K562 (cell line): ENCODE measurements around the gene GNG3. TPM values are rescaled to one million over a fixed set of nuclear protein-coding genes. Genes with fewer than 3 reads are reported as not detected.

Experiments
- GTF2A2 ChIP-seq: IDR thresholded peaks from 2 replicates; pipeline ENCODE4 v1.6.1; 2016; ENCODE audit warnings: mild to moderate bottlenecking, missing genetic modification characterization, missing compliant biosample characterization
- HCFC1 ChIP-seq: IDR thresholded peaks from 2 replicates; pipeline ENCODE4 v1.6.1; 2012; ENCODE audit warnings: low read depth, low read length, improper control_type of control experiment
- MTF1 ChIP-seq: fragments of 250-450 bp; sonication (Bioruptor Pico); IDR thresholded peaks from 2 replicates; pipeline ENCODE4 v1.9.0; 2021; ENCODE audit warnings: moderate library complexity, mild to moderate bottlenecking, inconsistent platforms, borderline replicate concordance
- NR2F6 ChIP-seq: fragments of 450-650 bp; formaldehyde crosslinking; IDR thresholded peaks from 2 replicates; pipeline ENCODE4 v1.4.0; 2020; ENCODE audit warnings: mild to moderate bottlenecking
- NR4A1 ChIP-seq, 2 experiments: fragments of 250-450 bp in 1 of 2; fragments of 450-650 bp in 1 of 2; sonication (Bioruptor Pico) in 1 of 2; IDR thresholded peaks; 2 replicates each; pipeline versions ENCODE4 v1.4.0 to v1.6.1; 2016 to 2020; ENCODE audit warnings: mild to moderate bottlenecking in 2 of 2, missing compliant biosample characterization in 1 of 2, missing genetic modification characterization in 1 of 2, moderate library complexity in 1 of 2
- NRF1 ChIP-seq, 2 experiments: fragments of 450-650 bp; IDR thresholded peaks in 1 of 2; conservative IDR thresholded peaks in 1 of 2; 2 replicates each; pipeline ENCODE4 v1.6.1; 2014; ENCODE audit warnings: mild to moderate bottlenecking in 2 of 2
- POLR2G ChIP-seq: fragments of 200-400 bp; formaldehyde crosslinking; IDR thresholded peaks from 2 replicates; pipeline ENCODE4 v1.6.1; 2017; ENCODE audit warnings: low read depth, mild to moderate bottlenecking, antibody characterized with exemption, low read length, moderate library complexity
- SREBF1 ChIP-seq: fragments of 150-350 bp; IDR thresholded peaks from 2 replicates; pipeline ENCODE4 v1.6.1; 2014; ENCODE audit warnings: antibody characterized with exemption, low read depth, low read length, borderline replicate concordance
- XRCC3 ChIP-seq: fragments of 450-650 bp; IDR thresholded peaks from 2 replicates; pipeline ENCODE4 v1.6.1; 2017; ENCODE audit warnings: mild to moderate bottlenecking, moderate library complexity
- ZBTB17 ChIP-seq: fragments of 450-650 bp; formaldehyde crosslinking; IDR thresholded peaks from 2 replicates; pipeline ENCODE4 v1.4.0; 2020; ENCODE audit warnings: mild to moderate bottlenecking
- polyA plus RNA-seq, 8 experiments: library from polyadenylated mRNA; depleted of rRNA in 4 of 8; stranded (reverse) in 5 of 8; unstranded in 3 of 8; fragments of >200 nt; fragmentation: Nextera tagmentation in 2 of 8; fragmentation: Illumina TruSeq in 1 of 8; extraction: Ambion mirVana in 2 of 8; extraction: Trizol in 1 of 8; gene quantifications; 2 replicates each; pipeline versions ENCODE4 v1.2.1 to v1.2.3, GENCODE V29; 2011 to 2014; ENCODE audit warnings: inconsistent platforms in 1 of 8, missing spikeins in 1 of 8
- total RNA-seq, 7 experiments: library from RNA; depleted of rRNA in 6 of 7; stranded (reverse); fragments of >200 nt in 6 of 7; fragmentation: Illumina TruSeq in 2 of 7; extraction: Trizol in 2 of 7; gene quantifications; 2 replicates each; pipeline versions ENCODE4 v1.2.1 to v1.2.3, GENCODE V29; 2011 to 2021; ENCODE audit warnings: low replicate concordance in 1 of 7
- TF ChIP-seq, protein P1 (sequence below), 2 experiments: fragments of 450-650 bp; IDR thresholded peaks; 2 replicates each; pipeline ENCODE4 v1.6.1; 2016; ENCODE audit warnings: mild to moderate bottlenecking in 2 of 2, borderline replicate concordance in 1 of 2, low read depth in 1 of 2, moderate library complexity in 1 of 2
- TF ChIP-seq, protein P2 (sequence below): sonication (generic); formaldehyde crosslinking; IDR thresholded peaks from 2 replicates; pipeline ENCODE4 v1.8.0; 2022; ENCODE audit warnings: mild to moderate bottlenecking, low read depth, missing genetic modification reagents
- TF ChIP-seq, protein P3 (sequence below): sonication (generic); formaldehyde crosslinking; IDR thresholded peaks from 2 replicates; pipeline ENCODE4 v1.8.0; 2022; ENCODE audit warnings: mild to moderate bottlenecking, missing genetic modification reagents
- TF ChIP-seq, protein P4 (sequence below): fragments of 250-450 bp; sonication (Bioruptor Pico); IDR thresholded peaks from 2 replicates; pipeline ENCODE4 v1.5.0; 2020; ENCODE audit warnings: mild to moderate bottlenecking, borderline replicate concordance

GNG3 gene
- total and polyA plus RNA-seq, 9 of the 15 experiments (the other 6 are each of a cell fraction or from before 2014, with no cell fraction given): 0.07 TPM; not detected in 8

DNA sequence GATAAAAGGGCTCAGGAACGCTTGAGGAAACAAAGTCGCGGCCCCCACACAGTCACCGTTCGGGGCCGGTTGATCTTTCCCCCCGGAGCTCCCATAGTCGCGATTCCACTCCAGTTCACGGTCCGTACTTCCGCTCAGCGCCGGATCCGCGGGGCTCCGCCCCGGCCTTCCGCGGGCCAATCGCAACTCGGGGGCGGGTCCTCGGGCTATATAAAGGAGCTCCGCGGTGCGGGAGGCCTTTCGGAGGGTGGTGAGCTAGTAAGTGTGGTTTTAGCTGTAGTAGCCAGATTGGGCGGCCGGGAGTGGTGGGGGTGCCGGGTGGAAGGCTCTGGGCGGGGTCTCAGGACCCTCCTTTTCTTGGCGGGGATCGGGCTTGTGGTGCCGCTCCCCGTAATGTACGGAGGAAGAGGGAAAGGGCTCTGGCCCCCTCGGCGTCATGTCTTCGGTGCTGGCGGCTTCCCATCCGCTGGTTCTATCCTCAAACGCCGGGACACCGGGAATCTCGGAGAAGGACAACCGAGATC, 42.3 kb upstream of the GNG3 start, which contains the start of the genes C11orf98 and CSKMT (continued):
- TF ChIP-seq POLR2G (peak; percentile 100), ZBTB17 (CRISPR knock-in tag) (peak; percentile 85), NR4A1 (CRISPR knock-in tag; IDR thresholded peaks at IDR 0.05) (no peak), NR4A1 (tag; IDR thresholded peaks at IDR 0.05) (no peak), MTF1 (CRISPR knock-in tag) (no peak), GTF2A2 (tag) (peak; percentile 95), HCFC1 (peak; percentile 59; the same call in 1 of the 2 replicates), NRF1 (conservative IDR thresholded peaks at IDR 0.05 in 1 of 2, IDR thresholded peaks at IDR 0.05 in 1 of 2) (peak in 1 of 2 experiments; percentile 47; a peak in 3 of 4 replicates), NR2F6 (CRISPR knock-in tag) (peak; percentile 80), XRCC3 (no peak), SREBF1 (no peak)
- TF ChIP-seq, protein P1, sequence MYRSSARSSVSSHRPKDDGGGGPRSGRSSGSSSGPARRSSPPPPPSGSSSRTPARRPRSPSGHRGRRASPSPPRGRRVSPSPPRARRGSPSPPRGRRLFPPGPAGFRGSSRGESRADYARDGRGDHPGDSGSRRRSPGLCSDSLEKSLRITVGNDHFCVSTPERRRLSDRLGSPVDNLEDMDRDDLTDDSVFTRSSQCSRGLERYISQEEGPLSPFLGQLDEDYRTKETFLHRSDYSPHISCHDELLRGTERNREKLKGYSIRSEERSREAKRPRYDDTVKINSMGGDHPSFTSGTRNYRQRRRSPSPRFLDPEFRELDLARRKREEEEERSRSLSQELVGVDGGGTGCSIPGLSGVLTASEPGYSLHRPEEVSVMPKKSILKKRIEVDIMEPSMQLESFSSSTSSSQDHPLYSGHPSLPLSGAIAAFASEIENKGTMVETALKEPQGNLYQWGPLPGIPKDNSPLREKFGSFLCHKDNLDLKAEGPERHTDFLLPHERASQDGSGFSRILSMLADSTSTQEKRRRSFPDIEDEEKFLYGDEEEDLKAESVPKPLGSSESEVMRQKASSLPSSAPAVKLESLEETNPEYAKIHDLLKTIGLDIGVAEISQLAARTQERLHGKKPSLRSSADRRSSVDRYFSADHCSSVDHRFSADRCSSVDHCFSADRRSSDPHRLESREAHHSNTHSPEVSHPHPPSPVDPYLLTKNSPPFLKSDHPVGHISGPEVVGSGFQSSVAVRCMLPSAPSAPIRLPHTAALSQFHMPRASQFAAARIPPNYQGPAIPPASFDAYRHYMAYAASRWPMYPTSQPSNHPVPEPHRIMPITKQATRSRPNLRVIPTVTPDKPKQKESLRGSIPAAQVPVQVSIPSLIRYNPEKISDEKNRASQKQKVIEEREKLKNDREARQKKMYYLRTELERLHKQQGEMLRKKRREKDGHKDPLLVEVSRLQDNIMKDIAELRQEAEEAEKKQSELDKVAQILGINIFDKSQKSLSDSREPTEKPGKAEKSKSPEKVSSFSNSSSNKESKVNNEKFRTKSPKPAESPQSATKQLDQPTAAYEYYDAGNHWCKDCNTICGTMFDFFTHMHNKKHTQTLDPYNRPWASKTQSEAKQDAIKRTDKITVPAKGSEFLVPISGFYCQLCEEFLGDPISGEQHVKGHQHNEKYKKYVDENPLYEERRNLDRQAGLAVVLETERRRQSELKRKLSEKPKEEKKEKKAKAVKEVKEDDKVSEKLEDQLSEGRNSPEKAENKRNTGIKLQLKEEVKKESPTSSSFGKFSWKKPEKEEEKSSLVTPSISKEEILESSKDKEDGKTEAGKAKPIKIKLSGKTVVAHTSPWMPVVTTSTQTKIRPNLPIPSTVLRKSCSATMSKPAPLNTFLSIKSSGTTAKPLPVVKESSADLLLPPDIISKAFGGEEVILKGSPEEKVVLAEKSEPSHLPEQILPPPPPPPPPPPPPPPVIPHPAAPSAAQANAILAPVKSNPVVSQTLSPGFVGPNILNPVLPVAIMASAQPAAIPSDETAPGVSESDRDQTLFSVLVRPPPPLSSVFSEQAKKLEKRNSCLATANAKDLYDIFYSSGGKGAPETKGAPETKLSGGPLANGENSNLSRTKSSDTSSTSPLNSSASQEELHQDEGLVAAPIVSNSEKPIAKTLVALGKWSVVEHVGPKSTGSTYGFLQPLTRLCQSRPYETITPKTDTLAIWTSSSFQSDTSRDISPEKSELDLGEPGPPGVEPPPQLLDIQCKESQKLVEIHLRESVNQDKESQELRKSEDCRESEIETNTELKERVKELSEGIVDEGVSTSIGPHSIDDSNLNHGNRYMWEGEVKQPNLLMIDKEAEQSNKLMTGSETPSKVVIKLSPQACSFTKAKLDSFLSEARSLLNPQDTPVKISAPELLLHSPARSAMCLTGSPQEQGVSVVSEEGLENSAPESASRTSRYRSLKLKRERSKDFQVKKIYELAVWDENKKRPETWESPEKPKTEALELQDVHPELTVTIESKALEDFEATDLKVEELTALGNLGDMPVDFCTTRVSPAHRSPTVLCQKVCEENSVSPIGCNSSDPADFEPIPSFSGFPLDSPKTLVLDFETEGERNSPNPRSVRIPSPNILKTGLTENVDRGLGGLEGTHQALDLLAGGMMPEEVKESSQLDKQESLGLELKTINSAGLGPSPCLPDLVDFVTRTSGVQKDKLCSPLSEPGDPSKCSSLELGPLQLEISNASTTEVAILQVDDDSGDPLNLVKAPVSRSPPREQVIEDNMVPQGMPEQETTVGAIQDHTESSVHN (IDR thresholded peaks at IDR 0.05; ENCODE audit: borderline replicate concordance in 1 of 2, low read depth in 1 of 2): peak in 1 of 2 experiments; percentile 37; a peak in 1 of 4 replicates
- TF ChIP-seq, protein P2, sequence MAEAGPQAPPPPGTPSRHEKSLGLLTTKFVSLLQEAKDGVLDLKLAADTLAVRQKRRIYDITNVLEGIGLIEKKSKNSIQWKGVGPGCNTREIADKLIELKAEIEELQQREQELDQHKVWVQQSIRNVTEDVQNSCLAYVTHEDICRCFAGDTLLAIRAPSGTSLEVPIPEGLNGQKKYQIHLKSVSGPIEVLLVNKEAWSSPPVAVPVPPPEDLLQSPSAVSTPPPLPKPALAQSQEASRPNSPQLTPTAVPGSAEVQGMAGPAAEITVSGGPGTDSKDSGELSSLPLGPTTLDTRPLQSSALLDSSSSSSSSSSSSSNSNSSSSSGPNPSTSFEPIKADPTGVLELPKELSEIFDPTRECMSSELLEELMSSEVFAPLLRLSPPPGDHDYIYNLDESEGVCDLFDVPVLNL (CRISPR knock-in tag): no peak
- TF ChIP-seq, protein P3, sequence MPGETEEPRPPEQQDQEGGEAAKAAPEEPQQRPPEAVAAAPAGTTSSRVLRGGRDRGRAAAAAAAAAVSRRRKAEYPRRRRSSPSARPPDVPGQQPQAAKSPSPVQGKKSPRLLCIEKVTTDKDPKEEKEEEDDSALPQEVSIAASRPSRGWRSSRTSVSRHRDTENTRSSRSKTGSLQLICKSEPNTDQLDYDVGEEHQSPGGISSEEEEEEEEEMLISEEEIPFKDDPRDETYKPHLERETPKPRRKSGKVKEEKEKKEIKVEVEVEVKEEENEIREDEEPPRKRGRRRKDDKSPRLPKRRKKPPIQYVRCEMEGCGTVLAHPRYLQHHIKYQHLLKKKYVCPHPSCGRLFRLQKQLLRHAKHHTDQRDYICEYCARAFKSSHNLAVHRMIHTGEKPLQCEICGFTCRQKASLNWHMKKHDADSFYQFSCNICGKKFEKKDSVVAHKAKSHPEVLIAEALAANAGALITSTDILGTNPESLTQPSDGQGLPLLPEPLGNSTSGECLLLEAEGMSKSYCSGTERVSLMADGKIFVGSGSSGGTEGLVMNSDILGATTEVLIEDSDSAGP (CRISPR knock-in tag): 0 out of 2 replicates have a peak, but pooled peaks have one; percentile 54
- TF ChIP-seq, protein P4, sequence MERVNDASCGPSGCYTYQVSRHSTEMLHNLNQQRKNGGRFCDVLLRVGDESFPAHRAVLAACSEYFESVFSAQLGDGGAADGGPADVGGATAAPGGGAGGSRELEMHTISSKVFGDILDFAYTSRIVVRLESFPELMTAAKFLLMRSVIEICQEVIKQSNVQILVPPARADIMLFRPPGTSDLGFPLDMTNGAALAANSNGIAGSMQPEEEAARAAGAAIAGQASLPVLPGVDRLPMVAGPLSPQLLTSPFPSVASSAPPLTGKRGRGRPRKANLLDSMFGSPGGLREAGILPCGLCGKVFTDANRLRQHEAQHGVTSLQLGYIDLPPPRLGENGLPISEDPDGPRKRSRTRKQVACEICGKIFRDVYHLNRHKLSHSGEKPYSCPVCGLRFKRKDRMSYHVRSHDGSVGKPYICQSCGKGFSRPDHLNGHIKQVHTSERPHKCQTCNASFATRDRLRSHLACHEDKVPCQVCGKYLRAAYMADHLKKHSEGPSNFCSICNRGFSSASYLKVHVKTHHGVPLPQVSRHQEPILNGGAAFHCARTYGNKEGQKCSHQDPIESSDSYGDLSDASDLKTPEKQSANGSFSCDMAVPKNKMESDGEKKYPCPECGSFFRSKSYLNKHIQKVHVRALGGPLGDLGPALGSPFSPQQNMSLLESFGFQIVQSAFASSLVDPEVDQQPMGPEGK: peak; percentile 81; the same call in 1 of the 2 replicates
